HG03135 (cell line): ENCODE data around the gene KCNN4.
"Not testable (repeated sequence)": the region's sequence is repeated elsewhere in the genome, so short reads cannot be mapped to it uniquely, and the experiment has no call there.

ENCODE experiments used
- ATAC-seq: cut with Tn5 transposase; IDR thresholded peaks from one replicate; pipeline ENCODE4 v1.9.1; 2021; ENCODE audit warnings: mild to moderate bottlenecking, moderate library complexity; ENCODE audit not compliant: unreplicated experiment

Gene KCNN4

DNA sequence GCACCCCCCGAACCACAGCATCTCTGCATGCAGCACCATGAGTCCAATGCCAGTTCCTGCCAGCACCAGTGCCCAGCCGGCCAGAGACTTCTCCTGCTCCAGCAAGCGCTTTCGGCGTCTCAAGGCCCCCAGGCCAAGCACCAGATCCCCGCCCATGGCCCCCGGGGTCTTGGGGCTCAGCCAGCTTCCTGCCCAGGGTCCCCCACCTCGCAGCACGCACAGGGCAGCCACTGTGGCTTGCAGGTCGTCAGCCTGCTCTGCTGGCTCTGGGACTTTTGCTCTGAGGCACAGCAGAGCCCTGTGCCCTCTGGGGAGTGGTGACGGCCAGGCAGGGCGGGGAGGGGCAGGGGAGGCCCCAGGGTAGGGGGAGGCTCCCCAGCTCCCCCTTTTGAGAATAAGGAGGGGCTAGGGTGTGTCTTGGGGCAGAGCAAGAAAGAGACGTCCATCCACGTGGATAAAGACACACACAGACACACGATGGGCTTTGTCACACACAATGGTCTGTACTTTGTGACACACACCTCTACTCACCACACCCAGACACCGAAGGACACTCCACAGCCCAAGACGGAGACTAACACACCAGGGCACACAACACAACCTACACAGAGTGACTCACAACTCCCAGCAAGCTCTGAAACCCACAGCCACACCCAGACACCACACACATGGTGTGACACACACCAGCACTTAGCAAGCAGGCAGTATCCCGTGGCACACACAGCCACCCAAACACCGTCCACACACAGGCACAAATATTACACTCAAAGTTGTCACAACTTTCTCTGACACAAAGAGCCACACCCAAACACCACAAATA, at the start of gene KCNN4:
TSS of gene KCNN4 (minus strand) at position 268 of the 820 bp plus-strand sequence. CDS start at position 156, 112 bp downstream.
- ATAC-seq: no peak

DNA sequence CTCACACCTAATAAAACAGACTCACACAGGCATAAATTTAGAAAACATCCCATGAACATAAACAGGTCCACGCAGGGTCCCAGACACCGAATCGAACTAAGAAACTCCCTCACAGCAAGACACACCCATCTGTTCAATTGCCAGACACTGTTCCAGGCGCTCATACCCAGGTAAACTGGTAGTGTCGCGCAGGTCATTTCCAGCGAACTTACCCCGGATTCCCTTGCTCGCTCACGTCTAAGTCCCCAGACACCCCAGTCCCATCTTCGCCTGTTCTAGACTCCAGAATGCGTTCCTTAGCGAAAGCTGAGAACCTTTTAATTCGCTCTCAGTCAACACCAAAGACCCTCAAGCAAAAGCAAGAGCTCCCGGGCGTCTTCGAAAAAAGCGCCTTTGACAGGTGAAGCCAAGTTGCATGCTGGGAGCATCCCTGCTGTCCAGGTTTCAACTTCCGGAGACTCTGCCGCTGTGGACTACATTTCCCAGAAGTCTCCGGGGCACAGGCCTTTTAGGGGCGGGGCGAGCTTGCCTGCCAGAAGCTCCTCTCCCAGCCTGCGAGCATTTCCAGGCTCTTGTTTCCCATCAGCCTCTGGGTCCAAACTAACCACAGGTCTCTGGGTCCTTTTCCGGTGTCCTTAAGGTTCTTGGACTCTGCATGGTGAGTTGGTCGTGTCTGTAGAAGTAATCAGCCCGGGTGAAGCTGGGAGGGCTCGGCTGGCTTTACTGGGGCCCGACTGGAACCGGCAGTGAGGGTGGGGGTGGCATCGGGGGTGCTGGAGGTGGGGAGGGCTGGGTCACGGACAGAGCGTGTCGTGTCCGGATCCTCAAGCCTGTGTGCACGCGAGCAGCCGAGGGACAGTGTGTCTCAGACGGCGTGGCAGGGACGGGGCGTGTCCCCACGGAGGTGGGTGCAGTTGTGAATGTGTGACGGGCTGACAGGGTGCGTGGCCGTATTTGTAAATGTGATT, 46.3 kb upstream of the KCNN4 start, which contains the start of gene ZNF283:
TSS of gene ZNF283 (plus strand) at position 535 of the 968 bp plus-strand sequence. CDS start 6,184 bp downstream, outside the sequence.
- no peak for ATAC-seq

DNA sequence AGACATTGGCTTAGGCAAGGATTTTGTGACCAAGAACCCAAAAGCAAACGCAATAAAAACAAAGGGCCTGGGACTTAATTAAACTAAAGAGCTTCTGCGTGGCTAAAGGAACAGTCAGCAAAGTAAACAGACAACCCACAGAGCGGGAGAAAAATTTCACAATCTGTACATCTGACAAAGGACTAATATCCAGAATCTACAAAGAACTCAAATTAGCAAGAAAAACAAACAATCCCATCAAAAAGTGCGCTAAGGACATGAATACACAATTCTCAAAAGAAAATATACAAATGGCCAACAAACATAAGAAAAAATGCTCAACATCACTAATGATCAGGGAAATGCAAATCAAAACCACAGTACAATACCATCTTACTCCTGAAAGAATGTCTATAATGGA, 43.8 kb upstream of the KCNN4 start:
- not testable (repeated sequence) for ATAC-seq

DNA sequence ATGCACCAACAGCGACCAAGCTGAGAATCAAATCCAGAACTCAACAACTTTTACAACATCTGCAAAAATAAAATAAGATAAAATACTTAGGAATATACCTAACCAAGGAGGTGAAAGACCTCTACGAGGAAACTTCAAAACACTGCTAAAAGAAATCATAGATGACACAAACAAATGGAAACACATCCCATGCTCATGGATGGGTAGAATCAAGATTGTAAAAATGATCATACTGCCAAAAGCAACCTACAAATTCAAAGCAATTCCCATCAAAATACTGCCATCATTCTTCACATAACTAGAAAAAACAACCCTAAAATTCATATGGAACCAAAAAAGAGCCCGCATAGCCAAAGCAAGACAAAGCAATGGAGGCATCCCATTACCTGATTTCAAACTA, 43.1 kb upstream of the KCNN4 start:
- not testable (repeated sequence) for ATAC-seq

DNA sequence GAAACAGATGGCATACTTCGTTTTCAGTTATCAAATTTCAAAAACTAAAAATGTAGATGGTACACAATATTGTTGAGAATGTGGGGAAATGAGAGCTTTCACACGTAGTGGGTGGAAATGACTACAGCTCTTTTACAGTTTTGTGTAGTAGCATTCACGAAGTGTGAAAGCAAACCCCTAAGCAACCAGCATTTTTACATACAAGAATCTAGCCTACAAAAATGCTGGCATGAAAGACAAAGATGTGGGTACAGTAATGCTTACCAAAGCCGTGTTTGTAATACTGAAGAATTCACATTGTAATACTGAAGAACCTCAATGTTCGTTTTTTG, 40.1 kb upstream of the KCNN4 start:
- ATAC-seq: no peak

DNA sequence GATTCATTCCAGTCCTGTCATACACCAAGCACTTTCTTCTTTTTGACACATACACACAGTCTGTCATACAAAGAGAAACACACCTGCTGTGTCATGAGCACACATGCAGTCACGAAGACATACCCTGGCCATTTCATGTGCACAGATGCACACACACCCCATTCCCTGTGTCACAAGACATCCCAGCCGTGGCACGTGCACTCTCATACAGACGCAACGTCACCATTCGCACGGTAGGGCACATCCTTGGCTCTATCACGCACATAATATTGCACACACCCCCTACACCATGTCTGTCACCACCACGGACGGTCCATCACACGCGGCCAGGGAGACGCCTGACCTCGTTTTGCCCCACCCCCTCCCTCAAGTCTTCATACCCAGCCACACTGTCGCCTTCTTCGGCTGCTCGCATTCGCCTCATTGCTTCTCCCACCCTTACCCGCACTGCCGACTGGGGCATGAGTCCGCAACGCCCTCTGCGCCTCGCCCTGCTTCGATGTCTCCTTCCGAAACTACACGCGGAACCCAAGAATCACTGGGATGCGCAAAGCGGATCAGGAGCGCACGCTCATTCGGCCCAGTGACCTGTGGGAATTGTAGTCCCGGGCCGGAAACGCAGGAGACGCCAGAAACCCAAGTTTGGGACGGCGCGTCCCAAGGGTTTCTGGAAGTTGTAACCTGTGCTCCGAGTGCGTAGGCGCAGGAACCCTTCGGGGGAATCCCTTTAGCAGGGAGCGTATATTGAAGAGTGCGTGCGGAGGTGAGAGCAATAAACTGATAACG, 39.5 kb upstream of the KCNN4 start:
- ATAC-seq: no peak

DNA sequence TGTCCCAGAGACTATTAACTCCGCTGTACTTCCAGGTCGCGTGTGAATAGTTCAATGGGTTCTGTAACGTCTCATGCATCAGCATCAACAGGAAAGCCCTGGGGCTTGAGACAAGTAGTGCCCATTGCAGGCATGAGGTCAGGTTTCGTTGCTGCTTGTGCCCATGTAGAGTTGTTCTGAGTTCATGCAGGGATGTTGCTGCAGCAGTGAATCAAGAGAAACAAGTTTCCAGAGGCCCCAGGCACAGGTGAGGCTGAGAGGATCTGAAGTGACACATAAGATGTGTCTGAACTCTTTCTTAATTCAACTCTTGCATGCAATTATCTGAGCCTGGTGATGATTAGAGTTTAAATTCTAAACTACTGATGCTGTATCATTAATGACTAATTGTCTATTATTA, 37.7 kb upstream of the KCNN4 start:
- no peak for ATAC-seq

DNA sequence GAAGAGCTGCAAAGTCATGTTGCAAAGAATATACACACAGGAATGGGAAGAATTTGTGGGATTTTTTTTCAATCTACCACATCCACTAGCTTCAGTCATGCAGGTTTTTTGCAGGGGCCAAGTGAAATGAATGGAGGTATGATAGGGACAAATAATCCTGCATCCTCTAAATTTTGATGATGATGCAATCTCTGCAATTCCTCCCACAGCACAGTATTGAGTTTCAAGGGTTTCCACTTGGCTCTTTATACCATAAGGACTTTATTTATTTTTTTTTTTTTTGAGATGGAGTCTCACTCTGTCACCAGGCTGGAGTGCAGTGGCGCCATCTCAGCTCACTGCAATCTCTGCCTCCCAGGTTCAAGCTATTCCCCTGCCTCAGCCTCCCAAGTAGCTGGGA, 36.7 kb upstream of the KCNN4 start:
- ATAC-seq: not testable (repeated sequence)

DNA sequence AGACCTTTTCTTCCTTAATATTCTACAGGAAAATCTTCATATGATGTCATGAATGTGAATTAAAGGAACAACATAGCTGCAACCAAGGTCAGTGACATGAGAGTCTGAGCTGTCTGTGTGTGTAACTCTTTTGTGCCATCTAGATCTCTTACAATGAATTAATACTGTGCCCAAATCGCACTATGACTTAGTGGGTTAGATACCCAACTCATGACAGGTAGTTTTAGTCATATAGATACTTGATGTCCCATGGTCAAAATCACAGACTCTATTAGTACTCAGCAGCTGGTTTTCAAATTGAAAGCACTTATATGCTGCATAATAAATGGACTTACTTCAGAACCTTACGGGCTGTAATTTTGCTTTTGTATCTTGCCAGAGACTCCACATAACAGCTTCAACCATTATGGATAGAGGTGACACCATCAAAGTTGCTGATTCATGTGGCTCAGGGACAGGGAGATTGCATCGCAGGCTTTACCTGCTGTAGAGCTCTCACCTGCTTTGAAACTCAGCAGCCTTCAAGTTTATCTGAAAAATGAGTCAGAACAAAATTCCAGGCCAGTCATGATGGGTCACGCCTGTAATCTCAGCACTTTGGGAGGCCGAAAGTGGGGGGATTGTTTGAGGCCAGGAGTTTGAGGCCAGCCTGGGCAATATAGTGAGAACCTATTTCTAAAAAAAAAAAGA, 34.0 kb upstream of the KCNN4 start:
- ATAC-seq: no peak

DNA sequence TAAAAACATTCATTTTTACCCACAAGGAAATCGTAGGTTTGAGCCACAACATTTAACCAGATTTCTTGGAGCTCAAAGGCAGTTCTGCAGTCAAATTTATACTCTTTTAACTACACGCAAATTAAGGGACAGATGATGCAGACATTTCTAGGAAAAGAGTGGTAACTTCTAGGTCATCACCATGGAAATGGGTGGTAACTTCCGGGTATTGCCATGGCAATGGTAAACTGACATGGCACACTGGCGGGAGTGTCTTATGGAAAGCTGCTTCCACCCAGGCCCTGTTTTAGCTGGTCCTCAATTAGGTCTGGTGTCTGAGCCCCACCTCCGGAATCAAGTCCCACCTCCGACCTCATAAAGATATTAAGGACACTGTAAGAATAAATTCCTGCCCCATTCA, 31.9 kb upstream of the KCNN4 start:
- ATAC-seq: no peak

DNA sequence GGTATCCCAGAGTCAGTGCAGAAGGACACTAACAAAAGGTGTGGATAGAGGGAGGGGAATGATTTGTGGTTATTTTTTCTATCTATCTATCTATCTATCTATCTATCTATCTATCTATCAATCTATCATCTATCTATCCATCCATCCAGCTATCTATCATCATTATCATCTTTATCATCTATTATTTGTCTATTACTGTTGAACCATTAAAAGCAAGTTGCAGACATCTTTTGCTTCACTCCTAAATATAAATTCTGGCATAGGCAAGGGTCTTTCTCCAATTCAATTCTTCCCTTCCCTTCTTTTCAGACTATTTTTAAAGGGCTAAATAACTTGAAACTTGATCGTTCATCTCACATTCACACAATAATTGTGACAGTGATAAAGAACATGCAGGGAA, 31.5 kb upstream of the KCNN4 start:
- no peak for ATAC-seq

DNA sequence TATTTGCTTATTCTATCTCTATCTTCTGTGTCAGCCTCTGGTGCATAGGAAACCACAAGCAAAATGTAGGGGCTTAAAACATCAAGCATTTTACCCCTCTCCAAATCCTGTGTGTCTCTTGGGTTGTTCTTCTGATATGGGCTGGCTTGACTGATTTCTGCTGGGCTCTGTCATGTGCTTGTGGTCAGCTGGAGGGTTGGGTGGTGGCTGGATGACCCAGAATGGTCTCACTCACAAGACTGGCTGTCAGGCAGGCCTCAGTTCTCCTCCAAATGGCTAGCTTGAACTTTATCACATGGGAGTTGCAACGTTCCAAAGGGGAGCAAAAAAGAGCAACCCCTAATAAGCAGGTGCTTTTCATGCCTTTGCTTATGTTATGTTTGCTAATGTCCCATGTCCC, 31.1 kb upstream of the KCNN4 start:
- ATAC-seq: no peak

DNA sequence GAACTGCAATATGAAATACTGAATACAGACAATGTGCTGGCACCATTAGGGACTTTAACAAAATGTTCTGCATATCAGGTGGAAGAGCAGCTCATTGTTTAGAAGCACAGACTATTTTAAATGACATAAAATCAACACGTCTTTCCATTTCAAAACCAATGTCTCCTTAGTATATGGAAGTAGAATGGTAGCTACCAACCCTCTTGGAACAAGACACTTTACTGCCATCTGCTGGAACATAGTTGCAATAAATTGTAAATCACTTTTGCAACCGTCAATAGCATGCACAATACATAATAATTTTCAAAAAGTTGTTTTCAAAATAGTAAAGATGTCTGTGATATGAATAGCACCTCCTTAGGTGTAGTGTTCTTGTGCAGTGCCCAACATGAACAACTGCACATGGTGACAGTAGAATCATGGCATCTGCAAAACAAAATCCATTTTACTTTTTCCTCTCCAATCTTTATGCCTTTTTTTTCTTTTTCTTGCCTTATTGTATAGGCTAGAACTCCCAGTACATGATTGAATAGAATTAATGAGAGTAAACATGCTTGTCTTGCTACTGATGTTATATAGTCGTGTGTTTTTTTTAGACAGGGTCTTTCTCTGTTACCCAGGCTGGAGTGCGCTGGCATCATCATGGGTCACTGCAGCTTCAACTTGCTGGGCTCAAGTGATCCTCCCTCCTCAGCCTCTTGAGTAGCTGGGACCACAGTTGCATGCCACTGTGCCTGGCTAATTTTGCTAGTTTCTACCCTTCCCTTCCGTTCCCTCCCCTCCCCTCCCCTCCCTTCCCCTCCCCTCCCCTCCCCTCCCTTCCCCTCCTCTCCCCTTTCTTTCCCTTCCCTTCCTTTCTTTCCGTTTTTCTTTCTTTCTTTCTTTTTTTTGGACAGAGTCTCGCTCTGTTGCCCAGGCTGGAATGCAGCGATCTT, 29.3 kb upstream of the KCNN4 start:
- no peak for ATAC-seq

DNA sequence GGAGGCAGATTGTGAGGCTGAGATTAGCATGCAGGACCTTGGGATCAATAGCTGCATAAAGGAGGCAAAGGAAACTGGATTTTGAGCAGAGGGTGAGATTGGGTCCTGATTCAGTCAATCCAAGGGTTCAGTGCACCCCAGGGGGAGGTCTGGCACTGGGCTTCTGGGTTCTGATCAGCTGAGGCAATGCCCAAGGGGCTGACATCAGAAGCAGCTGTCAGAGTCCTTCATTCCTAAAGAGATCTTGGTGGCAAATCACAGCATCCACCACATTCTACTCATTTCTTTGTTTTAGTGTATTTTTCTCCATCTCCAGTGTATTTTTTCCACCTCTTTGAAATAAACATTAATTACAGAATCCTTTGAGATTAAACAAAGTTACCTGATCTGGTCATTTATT, 26.9 kb upstream of the KCNN4 start:
- no peak for ATAC-seq

DNA sequence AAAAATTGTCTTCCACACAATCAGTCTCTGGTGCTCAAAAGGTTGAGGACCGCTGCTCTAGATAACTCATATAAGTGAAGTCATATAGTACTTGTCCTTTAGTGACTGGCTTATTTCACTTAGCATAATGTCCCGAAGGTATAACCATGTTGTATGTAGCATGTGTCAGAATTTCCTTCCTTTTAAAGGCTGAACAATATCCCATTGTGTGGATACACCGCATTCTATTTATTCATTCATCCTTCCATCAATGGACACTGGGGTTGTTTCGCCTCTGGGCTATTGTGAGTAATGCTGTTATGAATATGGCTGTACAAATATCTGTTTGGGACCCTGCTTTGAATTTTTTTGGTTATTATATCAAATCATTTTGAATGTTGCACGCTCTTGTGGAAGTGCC, 26.1 kb upstream of the KCNN4 start:
- no peak for ATAC-seq

DNA sequence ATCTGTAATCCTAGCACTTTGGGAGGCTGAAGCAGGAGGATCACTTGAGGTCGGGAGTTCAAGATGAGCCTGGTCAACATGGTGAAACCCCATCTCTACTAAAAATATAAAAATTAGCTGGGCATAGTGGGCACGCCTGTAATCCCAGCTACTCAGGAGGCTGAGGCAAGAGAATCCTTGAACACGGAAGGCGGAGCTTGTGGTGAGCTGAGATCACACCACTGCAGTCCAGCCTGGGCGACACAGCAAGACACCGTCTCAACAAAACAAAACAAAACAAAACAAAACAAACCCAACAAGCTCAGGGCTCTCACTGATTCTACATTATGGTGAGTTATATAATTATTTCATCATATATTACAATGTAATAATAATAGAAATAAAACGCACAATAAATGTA, 25.6 kb upstream of the KCNN4 start:
- not testable (repeated sequence) for ATAC-seq

DNA sequence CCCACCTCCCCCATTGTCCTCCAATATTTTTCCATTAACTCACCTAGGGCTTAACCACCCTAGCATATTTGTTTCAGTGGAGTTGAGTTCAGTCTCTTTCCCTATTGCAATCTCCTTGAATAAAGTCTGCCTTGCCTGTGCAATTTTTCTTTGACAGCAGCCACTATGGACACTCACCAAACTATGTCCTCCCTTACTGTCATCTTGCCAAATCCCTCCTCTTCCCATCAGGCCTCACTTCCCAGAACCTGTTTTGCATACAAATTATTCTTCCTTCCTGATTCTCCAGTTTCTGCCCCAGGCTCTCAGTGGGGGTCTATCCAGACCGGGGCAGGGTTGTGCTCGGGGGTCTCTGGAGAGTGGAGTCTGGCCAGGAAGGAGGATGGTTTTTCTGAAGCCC, 23.7 kb upstream of the KCNN4 start:
- no peak for ATAC-seq

DNA sequence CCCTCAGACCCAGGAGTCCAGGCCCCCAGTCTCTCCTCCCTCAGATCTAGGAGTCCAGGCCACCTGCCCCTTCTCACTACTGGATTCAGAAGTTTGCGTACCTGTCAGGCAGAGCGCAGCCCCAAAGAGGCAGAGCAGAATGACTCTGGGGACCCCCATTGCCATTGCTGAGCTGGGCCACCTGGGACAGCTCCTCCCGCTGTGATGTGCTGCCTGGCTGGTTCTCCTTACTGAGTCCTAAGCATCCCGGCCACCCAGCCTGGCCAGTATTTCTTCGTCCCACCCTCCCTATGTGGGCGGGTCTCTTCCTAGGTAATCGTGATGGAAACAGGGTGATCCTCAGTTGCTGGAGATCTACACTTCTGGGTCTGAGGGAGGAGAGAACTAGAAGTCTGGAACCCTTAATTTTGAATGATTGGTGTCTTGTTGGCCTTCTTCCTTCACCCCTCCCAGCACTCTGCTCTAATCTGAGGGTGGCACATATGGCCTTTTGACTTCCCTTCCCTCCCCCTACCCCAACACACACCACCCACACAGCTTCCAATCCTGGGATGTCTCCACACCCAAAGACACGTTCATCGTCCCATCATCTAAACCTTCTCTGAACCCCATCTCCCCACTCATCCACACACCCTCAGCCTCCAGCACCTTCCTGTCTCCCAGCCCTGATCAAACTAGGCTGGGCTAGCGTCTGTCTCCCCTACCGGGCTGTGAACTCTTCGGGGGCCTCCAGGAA, 21.6 kb upstream of the KCNN4 start, which contains the start of gene LYPD5:
TSS of gene LYPD5 (minus strand) at position 232 of the 736 bp plus-strand sequence. CDS start at position 165, 67 bp downstream.
- no peak for ATAC-seq
